T-cell (primary cell): Measurements from ENCODE around the gene LZTFL1. TPM values are rescaled to one million over a fixed set of nuclear protein-coding genes. Genes with fewer than 3 reads are reported as not detected.

Source experiments
- ATAC-seq, 4 experiments: fragments of 200-7000 bp in 3 of 4; fragments of 150-1000 bp in 1 of 4; cut with Tn5 transposase; replicated peaks in 1 of 4; 1 replicate in 3 of 4; 2 replicates in 1 of 4; pipeline ENCODE4 v1.10.0; 2021; ENCODE audit warnings: moderate library complexity in 3 of 4, mild to moderate bottlenecking in 2 of 4, moderate number of reproducible peaks in 1 of 4
- CTCF ChIA-PET, 2 donors: fragments of 300-600 bp; sonication (Branson Sonifier 250); formaldehyde crosslinking; loops; one replicate each; lab custom pipeline; 2022; ENCODE audit warnings: antibody characterized with exemption in 2 of 2; lab: Charles Lee
- POLR2A ChIA-PET, 2 donors: fragments of 300-600 bp; sonication (Branson Sonifier 250); formaldehyde crosslinking; loops; one replicate each; lab custom pipeline; 2022; ENCODE audit warnings: antibody characterized with exemption in 2 of 2; lab: Charles Lee
- DNase-seq, 35 experiments: peaks; one replicate each; pipeline versions ENCODE4 v3.0.0 to v3.0.0-alpha.2; 2013 to 2023
- H3K27ac ChIP-seq: one replicate; pipeline ENCODE4 v1.5.1; 2013; ENCODE audit warnings: low read length
- H3K27me3 ChIP-seq, 2 experiments: replicated peaks in 1 of 2; 1 replicate in 1 of 2; 2 replicates in 1 of 2; pipeline versions ENCODE4 v1.6.1 to v1.7.0; 2013; ENCODE audit warnings: low read length in 1 of 2, mixed read lengths in 1 of 2; ENCODE audit not compliant: control insufficient read depth in 2 of 2, insufficient read depth in 2 of 2; ENCODE audit errors: extremely low read depth in 1 of 2
- H3K36me3 ChIP-seq, 2 donors: 1 replicate in 1 of 2; 2 replicates in 1 of 2; pipeline versions ENCODE4 v1.6.1 to v1.7.0; 2013; ENCODE audit warnings: low read length in 1 of 2; ENCODE audit not compliant: control insufficient read depth in 2 of 2, insufficient read depth in 1 of 2; ENCODE audit errors: extremely low read depth in 1 of 2
- H3K4me1 ChIP-seq, 2 experiments: 1 replicate in 1 of 2; 2 replicates in 1 of 2; pipeline versions ENCODE4 v1.6.1 to v1.7.0; 2013; ENCODE audit warnings: low read length in 2 of 2, mixed read lengths in 1 of 2; ENCODE audit not compliant: insufficient read depth in 2 of 2, control insufficient read depth in 1 of 2; ENCODE audit errors: extremely low read depth in 1 of 2
- H3K4me3 ChIP-seq, 2 donors: 1 replicate in 1 of 2; 2 replicates in 1 of 2; pipeline versions ENCODE4 v1.5.1 to v1.7.0; 2013; ENCODE audit warnings: mild to moderate bottlenecking in 2 of 2, low read length in 1 of 2, moderate library complexity in 1 of 2; ENCODE audit not compliant: control insufficient read depth in 1 of 2; ENCODE audit errors: extremely low read depth in 1 of 2
- H3K9me3 ChIP-seq: 2 replicates; pipeline ENCODE4 v1.7.0; 2013
- H3K27ac Mint-ChIP-seq, 2 donors: one replicate each; pipeline ENCODE4 v1.8.0; 2020 to 2021; ENCODE audit warnings: mild to moderate bottlenecking in 2 of 2, mixed read lengths in 2 of 2
- H3K27me3 Mint-ChIP-seq, 2 donors: one replicate each; pipeline ENCODE4 v1.8.0; 2021 to 2022; ENCODE audit warnings: mixed read lengths in 2 of 2
- H3K36me3 Mint-ChIP-seq: one replicate; pipeline ENCODE4 v1.8.0; 2021; ENCODE audit warnings: mixed read lengths
- H3K4me1 Mint-ChIP-seq, 3 donors: one replicate each; pipeline ENCODE4 v1.8.0; 2020 to 2022; ENCODE audit warnings: mixed read lengths in 3 of 3, mild to moderate bottlenecking in 1 of 3
- H3K4me3 Mint-ChIP-seq, 3 donors: one replicate each; pipeline ENCODE4 v1.8.0; 2020 to 2022; ENCODE audit warnings: mild to moderate bottlenecking in 3 of 3, mixed read lengths in 3 of 3, moderate library complexity in 3 of 3
- H3K9me3 Mint-ChIP-seq, 3 donors: one replicate each; pipeline ENCODE4 v1.8.0; 2020 to 2022; ENCODE audit warnings: mixed read lengths in 3 of 3
- WGBS: methylation state at CpG from one replicate; pipeline ENCODE4 v1.1.5; 2013; ENCODE audit warnings: missing lambda C conversion rate; ENCODE audit not compliant: insufficient coverage; 5-methylcytosine and 5-hydroxymethylcytosine counted together
- total RNA-seq, 35 experiments: library from RNA in 6 of 35; stranded (reverse) in 6 of 35; fragments of 120-200 nt in 1 of 35; gene quantifications; one replicate each; pipeline versions ENCODE4 v1.2.1 to v1.2.4 and lab custom pipeline; 2013 to 2026

Gene LZTFL1
- total RNA-seq, 5 donors from 2014 or later (not counting 1 experiment from before 2014, with no cell fraction given): 8.5 to 12.0 (median 11.1) TPM

- Histone ChIP-seq H3K4me1 (no peaks in the 10 kb centered on the region), H3K4me3 (no peak overlapping the region), H3K9me3 (no peaks in the 10 kb centered on the region), H3K36me3 (peaks cover under 1 to 6% of the 10 kb centered on the region in 2 donors), H3K27me3 (no peaks in the 10 kb centered on the region), H3K27ac (no peak overlapping the region)
- no peak overlapping the region for H3K27ac Mint-ChIP-seq
- H3K27me3 Mint-ChIP-seq: no peaks in the 10 kb centered on the region
- 90% methylated on average over 2 of the region's 3 CpGs for WGBS
- CTCF ChIA-PET: interaction anchor here in 1 of 2 donors (0.6 kb wide), 1 partner anchor 743 kb away, joined by 3 read pairs; no protein-coding TSS in a partner anchor
- no peak overlapping the region for H3K4me3 Mint-ChIP-seq
- peaks cover 0 to 5% (median 2%) of the 10 kb centered on the region in 3 donors for H3K9me3 Mint-ChIP-seq
- POLR2A ChIA-PET: no interaction called here
- H3K4me1 Mint-ChIP-seq: peaks cover 0 to 6% (median 0%) of the 10 kb centered on the region in 3 donors
- ATAC-seq (no peak), DNase-seq (no peak)
- peaks cover 37% of the 10 kb centered on the region for H3K36me3 Mint-ChIP-seq
These were observed 25.4 kb downstream of the LZTFL1 start for GRCh38 chr3:45816544-45816943.

GRCh38 chr3:45814322-45814721, 27.6 kb downstream of the LZTFL1 start:
- peaks cover 22% of the 10 kb centered on the region for H3K36me3 Mint-ChIP-seq
- ATAC-seq: no peak
- H3K4me1 Mint-ChIP-seq: peaks cover 0 to 6% (median 0%) of the 10 kb centered on the region in 3 donors
- DNase-seq: no peak
- H3K4me3 ChIP-seq: no peak overlapping the region
- H3K4me1 ChIP-seq: no peaks in the 10 kb centered on the region
- no peak overlapping the region for H3K27ac Mint-ChIP-seq
- no peak overlapping the region for H3K27ac ChIP-seq
- CTCF ChIA-PET: no interaction called here
- H3K36me3 ChIP-seq: peaks cover 0 to 2% of the 10 kb centered on the region in 2 donors
- no peaks in the 10 kb centered on the region for H3K27me3 ChIP-seq
- no peak overlapping the region for H3K4me3 Mint-ChIP-seq
- WGBS: 100% methylated on average over 3 of the region's 4 CpGs
- H3K27me3 Mint-ChIP-seq: no peaks in the 10 kb centered on the region
- no peaks in the 10 kb centered on the region for H3K9me3 ChIP-seq
- H3K9me3 Mint-ChIP-seq: peaks cover 0 to 5% (median 2%) of the 10 kb centered on the region in 3 donors
- POLR2A ChIA-PET: no interaction called here

- Mint-ChIP-seq H3K27me3 (no peaks in the 10 kb centered on the region), H3K27ac (no peak overlapping the region), H3K4me3 (no peak overlapping the region), H3K36me3 (peaks cover 5% of the 10 kb centered on the region), H3K4me1 (peaks cover 7 to 13% (median 12%) of the 10 kb centered on the region in 3 donors), H3K9me3 (no peaks in the 10 kb centered on the region)
- ATAC-seq (no peak), DNase-seq (no peak)
- POLR2A ChIA-PET: interaction anchor here (0.6 to 0.7 kb wide), 2 partner anchors 33 to 34 kb away, joined by 3 read pairs; no protein-coding TSS in a partner anchor
- Histone ChIP-seq H3K4me3 (no peak overlapping the region), H3K36me3 (no peaks in the 10 kb centered on the region), H3K27me3 (no peaks in the 10 kb centered on the region), H3K4me1 (no peaks in the 10 kb centered on the region), H3K27ac (no peak overlapping the region), H3K9me3 (no peaks in the 10 kb centered on the region)
- WGBS: 93% methylated on average over 8 of the region's 10 CpGs
- CTCF ChIA-PET: no interaction called here
These were observed 34.0 kb downstream of the LZTFL1 start for GRCh38 chr3:45807681-45808540.

GRCh38 chr3:45807133-45807532, 34.8 kb downstream of the LZTFL1 start:
- no peaks in the 10 kb centered on the region for H3K27me3 Mint-ChIP-seq
- H3K4me1 Mint-ChIP-seq: peaks cover 7 to 13% (median 12%) of the 10 kb centered on the region in 3 donors
- H3K27me3 ChIP-seq: no peaks in the 10 kb centered on the region
- no peaks in the 10 kb centered on the region for H3K9me3 ChIP-seq
- H3K36me3 ChIP-seq: no peaks in the 10 kb centered on the region
- H3K4me3 Mint-ChIP-seq: no peak overlapping the region
- no peaks in the 10 kb centered on the region for H3K4me1 ChIP-seq
- CTCF ChIA-PET: no interaction called here
- WGBS: 100% methylated on average over 1 of the region's 3 CpGs
- DNase-seq (no peak), ATAC-seq (no peak)
- H3K36me3 Mint-ChIP-seq: peaks cover 5% of the 10 kb centered on the region
- no peaks in the 10 kb centered on the region for H3K9me3 Mint-ChIP-seq
- no peak overlapping the region for H3K27ac ChIP-seq
- H3K27ac Mint-ChIP-seq: no peak overlapping the region
- POLR2A ChIA-PET: interaction anchor here in 1 of 2 donors (0.7 kb wide), 1 partner anchor 34 kb away, joined by 3 read pairs; no protein-coding TSS in a partner anchor
- H3K4me3 ChIP-seq: no peak overlapping the region

- Histone ChIP-seq H3K4me3 (no peak overlapping the region), H3K9me3 (no peaks in the 10 kb centered on the region), H3K27ac (no peak overlapping the region), H3K4me1 (no peaks in the 10 kb centered on the region), H3K36me3 (no peaks in the 10 kb centered on the region), H3K27me3 (no peaks in the 10 kb centered on the region)
- Mint-ChIP-seq H3K4me3 (no peak overlapping the region), H3K4me1 (peaks cover 7 to 13% (median 12%) of the 10 kb centered on the region in 3 donors), H3K27me3 (peaks cover 0 to 1% of the 10 kb centered on the region in 2 donors), H3K27ac (no peak overlapping the region), H3K9me3 (no peaks in the 10 kb centered on the region), H3K36me3 (peaks cover under 1% of the 10 kb centered on the region)
- DNase-seq (no peak), ATAC-seq (no peak)
- ChIA-PET CTCF (no interaction called here), POLR2A (no interaction called here)
- no CpG with 5 or more reads among the region's 3 CpGs for WGBS
These were observed 35.8 kb downstream of the LZTFL1 start for GRCh38 chr3:45806072-45806471.

GRCh38 chr3:45803252-45803935, 38.5 kb downstream of the LZTFL1 start:
- Histone ChIP-seq H3K4me1 (no peaks in the 10 kb centered on the region), H3K4me3 (no peak overlapping the region), H3K27me3 (peaks cover 0 to 13% of the 10 kb centered on the region in 2 experiments), H3K9me3 (no peaks in the 10 kb centered on the region), H3K36me3 (no peaks in the 10 kb centered on the region), H3K27ac (no peak overlapping the region)
- ChIA-PET POLR2A (no interaction called here), CTCF (no interaction called here)
- peaks cover 7 to 13% (median 12%) of the 10 kb centered on the region in 3 donors for H3K4me1 Mint-ChIP-seq
- H3K36me3 Mint-ChIP-seq: no peaks in the 10 kb centered on the region
- H3K27me3 Mint-ChIP-seq: peaks cover 5 to 22% of the 10 kb centered on the region in 2 donors
- no peaks in the 10 kb centered on the region for H3K9me3 Mint-ChIP-seq
- H3K27ac Mint-ChIP-seq: no peak overlapping the region
- 96% methylated on average over 3 of the region's 5 CpGs for WGBS
- no peak overlapping the region for H3K4me3 Mint-ChIP-seq
- ATAC-seq (no peak), DNase-seq (no peak)
